HepG2 (cell line): Measurements from ENCODE around the gene NOTUM. TPM values are rescaled to one million over a fixed set of nuclear protein-coding genes. Genes with fewer than 3 reads are reported as not detected.

Experiments used
- CC2D1A ChIP-seq: sonication (generic); formaldehyde crosslinking; IDR thresholded peaks from 2 replicates; pipeline ENCODE4 v1.8.1; 2023; ENCODE audit warnings: mild to moderate bottlenecking, missing genetic modification reagents
- GATA4 ChIP-seq: sonication (generic); IDR thresholded peaks from 2 replicates; pipeline ENCODE4 v1.6.1; 2016; ENCODE audit warnings: antibody characterized with exemption, low read depth, borderline replicate concordance
- RELA ChIP-seq: sonication (generic); formaldehyde crosslinking; IDR thresholded peaks from 2 replicates; pipeline ENCODE4 v1.4.0; 2020; ENCODE audit warnings: missing genetic modification reagents
- ZNF430 ChIP-seq: sonication (generic); formaldehyde crosslinking; IDR thresholded peaks from 2 replicates; pipeline ENCODE4 v1.9.0; 2021; ENCODE audit warnings: mild to moderate bottlenecking, missing genetic modification reagents
- polyA plus RNA-seq, 8 experiments: library from polyadenylated mRNA; depleted of rRNA in 3 of 8; stranded (reverse) in 7 of 8; unstranded in 1 of 8; fragments of >200 nt; fragmentation: Illumina TruSeq in 4 of 8; extraction: Trizol in 4 of 8; gene quantifications; 2 replicates each; pipeline versions ENCODE4 v1.2.1 to v1.2.3, GENCODE V29; 2011 to 2016; ENCODE audit warnings: low read depth in 4 of 8, missing spikeins in 1 of 8, mixed read lengths in 1 of 8; ENCODE audit not compliant: insufficient read depth in 1 of 8
- total RNA-seq, 5 experiments: library from RNA; depleted of rRNA; stranded (reverse); fragments of >200 nt; fragmentation: Illumina TruSeq; extraction: Trizol; gene quantifications; 2 replicates each; pipeline ENCODE4 v1.2.3, GENCODE V29; 2016; ENCODE audit warnings: low read depth in 1 of 5
- TF ChIP-seq, protein P1 (sequence below): sonication (generic); formaldehyde crosslinking; IDR thresholded peaks from 2 replicates; pipeline ENCODE4 v1.5.1; 2020; ENCODE audit warnings: mild to moderate bottlenecking, missing genetic modification reagents, moderate library complexity
- TF ChIP-seq, protein P2 (sequence below): sonication (generic); formaldehyde crosslinking; IDR thresholded peaks from 2 replicates; pipeline ENCODE4 v1.5.0; 2020; ENCODE audit warnings: missing genetic modification reagents
- TF ChIP-seq, protein P3 (sequence below): sonication (generic); formaldehyde crosslinking; conservative IDR thresholded peaks from 2 replicates; pipeline ENCODE4 v1.5.0; 2020; ENCODE audit warnings: missing genetic modification reagents

Gene NOTUM
- total and polyA plus RNA-seq, 2 of the 13 experiments (the other 11 are each of a cell fraction or from before 2014, with no cell fraction given), result 150 to 160 TPM

DNA sequence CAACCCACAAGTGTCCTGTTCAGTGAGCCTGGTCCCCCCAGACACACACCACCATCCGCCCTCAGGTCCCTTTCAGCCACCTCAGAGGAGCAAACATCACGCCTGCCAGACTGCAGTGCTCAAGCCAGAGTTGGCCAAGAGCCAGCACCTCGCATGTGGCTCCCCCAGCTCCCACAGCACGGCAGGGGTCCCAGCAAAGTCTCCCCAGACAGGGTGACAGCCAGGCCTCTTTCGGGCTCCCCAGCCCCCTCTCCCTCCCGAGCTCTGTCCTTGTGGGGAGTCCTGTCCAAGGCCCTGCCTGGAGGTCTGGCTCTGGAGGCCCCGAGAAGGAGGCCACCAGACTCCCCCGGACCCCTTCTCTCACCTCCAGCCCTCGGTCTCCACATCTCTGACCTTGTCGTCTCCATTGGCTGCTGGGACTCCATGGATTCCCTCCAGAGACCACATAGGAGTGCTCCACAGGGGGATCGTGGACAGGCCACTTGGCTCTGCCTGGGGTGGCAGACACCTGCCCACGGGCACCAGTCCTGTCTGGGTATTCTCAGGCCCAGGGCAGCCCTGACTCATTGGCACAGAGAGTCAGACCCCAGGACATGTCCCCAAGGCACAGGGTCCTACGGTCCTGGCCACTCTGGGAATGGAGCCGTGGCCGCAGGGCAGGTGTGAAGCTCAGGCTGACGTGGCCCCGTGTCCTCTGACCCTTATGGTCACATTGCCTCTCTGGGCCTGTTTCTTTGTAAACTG is 12.2 kb downstream of the NOTUM start (continued):
- TF ChIP-seq, protein P1, sequence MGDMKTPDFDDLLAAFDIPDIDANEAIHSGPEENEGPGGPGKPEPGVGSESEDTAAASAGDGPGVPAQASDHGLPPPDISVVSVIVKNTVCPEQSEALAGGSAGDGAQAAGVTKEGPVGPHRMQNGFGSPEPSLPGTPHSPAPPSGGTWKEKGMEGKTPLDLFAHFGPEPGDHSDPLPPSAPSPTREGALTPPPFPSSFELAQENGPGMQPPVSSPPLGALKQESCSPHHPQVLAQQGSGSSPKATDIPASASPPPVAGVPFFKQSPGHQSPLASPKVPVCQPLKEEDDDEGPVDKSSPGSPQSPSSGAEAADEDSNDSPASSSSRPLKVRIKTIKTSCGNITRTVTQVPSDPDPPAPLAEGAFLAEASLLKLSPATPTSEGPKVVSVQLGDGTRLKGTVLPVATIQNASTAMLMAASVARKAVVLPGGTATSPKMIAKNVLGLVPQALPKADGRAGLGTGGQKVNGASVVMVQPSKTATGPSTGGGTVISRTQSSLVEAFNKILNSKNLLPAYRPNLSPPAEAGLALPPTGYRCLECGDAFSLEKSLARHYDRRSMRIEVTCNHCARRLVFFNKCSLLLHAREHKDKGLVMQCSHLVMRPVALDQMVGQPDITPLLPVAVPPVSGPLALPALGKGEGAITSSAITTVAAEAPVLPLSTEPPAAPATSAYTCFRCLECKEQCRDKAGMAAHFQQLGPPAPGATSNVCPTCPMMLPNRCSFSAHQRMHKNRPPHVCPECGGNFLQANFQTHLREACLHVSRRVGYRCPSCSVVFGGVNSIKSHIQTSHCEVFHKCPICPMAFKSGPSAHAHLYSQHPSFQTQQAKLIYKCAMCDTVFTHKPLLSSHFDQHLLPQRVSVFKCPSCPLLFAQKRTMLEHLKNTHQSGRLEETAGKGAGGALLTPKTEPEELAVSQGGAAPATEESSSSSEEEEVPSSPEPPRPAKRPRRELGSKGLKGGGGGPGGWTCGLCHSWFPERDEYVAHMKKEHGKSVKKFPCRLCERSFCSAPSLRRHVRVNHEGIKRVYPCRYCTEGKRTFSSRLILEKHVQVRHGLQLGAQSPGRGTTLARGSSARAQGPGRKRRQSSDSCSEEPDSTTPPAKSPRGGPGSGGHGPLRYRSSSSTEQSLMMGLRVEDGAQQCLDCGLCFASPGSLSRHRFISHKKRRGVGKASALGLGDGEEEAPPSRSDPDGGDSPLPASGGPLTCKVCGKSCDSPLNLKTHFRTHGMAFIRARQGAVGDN (CRISPR knock-in tag), result peak; percentile 24
- TF ChIP-seq RELA (no peak), CC2D1A (no peak), GATA4 (no peak), ZNF430 (no peak)
- TF ChIP-seq, protein P2, sequence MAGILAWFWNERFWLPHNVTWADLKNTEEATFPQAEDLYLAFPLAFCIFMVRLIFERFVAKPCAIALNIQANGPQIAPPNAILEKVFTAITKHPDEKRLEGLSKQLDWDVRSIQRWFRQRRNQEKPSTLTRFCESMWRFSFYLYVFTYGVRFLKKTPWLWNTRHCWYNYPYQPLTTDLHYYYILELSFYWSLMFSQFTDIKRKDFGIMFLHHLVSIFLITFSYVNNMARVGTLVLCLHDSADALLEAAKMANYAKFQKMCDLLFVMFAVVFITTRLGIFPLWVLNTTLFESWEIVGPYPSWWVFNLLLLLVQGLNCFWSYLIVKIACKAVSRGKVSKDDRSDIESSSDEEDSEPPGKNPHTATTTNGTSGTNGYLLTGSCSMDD (CRISPR knock-in tag), result no peak
- TF ChIP-seq, protein P3, sequence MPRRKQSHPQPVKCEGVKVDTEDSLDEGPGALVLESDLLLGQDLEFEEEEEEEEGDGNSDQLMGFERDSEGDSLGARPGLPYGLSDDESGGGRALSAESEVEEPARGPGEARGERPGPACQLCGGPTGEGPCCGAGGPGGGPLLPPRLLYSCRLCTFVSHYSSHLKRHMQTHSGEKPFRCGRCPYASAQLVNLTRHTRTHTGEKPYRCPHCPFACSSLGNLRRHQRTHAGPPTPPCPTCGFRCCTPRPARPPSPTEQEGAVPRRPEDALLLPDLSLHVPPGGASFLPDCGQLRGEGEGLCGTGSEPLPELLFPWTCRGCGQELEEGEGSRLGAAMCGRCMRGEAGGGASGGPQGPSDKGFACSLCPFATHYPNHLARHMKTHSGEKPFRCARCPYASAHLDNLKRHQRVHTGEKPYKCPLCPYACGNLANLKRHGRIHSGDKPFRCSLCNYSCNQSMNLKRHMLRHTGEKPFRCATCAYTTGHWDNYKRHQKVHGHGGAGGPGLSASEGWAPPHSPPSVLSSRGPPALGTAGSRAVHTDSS (CRISPR knock-in tag), result no peak
